CD14-positive monocyte (primary cell): ENCODE measurements around the gene AFDN. TPM values are rescaled to one million over a fixed set of nuclear protein-coding genes. Genes with fewer than 3 reads are reported as not detected.

Experiments used
- DNase-seq, 3 donors: peaks; one replicate each; pipeline ENCODE4 v3.0.0-alpha.2; 2011 to 2022
- H2AFZ ChIP-seq: 2 replicates; pipeline ENCODE4 v1.6.0; 2012; ENCODE audit warnings: mild to moderate bottlenecking, low read depth, low read length, inconsistent platforms; ENCODE audit not compliant: insufficient read depth, poor library complexity, severe bottlenecking
- H3K27ac ChIP-seq, 2 donors: 1 replicate in 1 of 2; 2 replicates in 1 of 2; pipeline ENCODE4 v1.5.1; 2012 to 2013; ENCODE audit warnings: low read length in 2 of 2, control low read depth in 1 of 2, inconsistent platforms in 1 of 2, low read depth in 1 of 2, mild to moderate bottlenecking in 1 of 2
- H3K27me3 ChIP-seq, 2 donors: one replicate each; pipeline versions ENCODE4 v1.6.0 to v1.6.1; 2011 to 2013; ENCODE audit warnings: low read length in 2 of 2; ENCODE audit not compliant: control insufficient read depth in 2 of 2, insufficient read depth in 2 of 2
- H3K36me3 ChIP-seq, 2 donors: replicated peaks in 1 of 2; 1 replicate in 1 of 2; 2 replicates in 1 of 2; pipeline versions ENCODE4 v1.5.1 to v1.6.1; 2012 to 2013; ENCODE audit warnings: low read length in 2 of 2, control low read depth in 1 of 2, inconsistent platforms in 1 of 2, mild to moderate bottlenecking in 1 of 2; ENCODE audit not compliant: insufficient read depth in 2 of 2, control insufficient read depth in 1 of 2
- H3K4me1 ChIP-seq, 2 donors: 1 replicate in 1 of 2; 2 replicates in 1 of 2; pipeline versions ENCODE4 v1.5.1 to v1.6.1; 2012 to 2013; ENCODE audit warnings: low read length in 2 of 2, control low read depth in 1 of 2, inconsistent platforms in 1 of 2, mild to moderate bottlenecking in 1 of 2, moderate library complexity in 1 of 2; ENCODE audit not compliant: insufficient read depth in 2 of 2, control insufficient read depth in 1 of 2
- H3K4me2 ChIP-seq: replicated peaks from 2 replicates; pipeline ENCODE3; 2012; ENCODE audit warnings: low read length, moderate library complexity, mild to moderate bottlenecking; ENCODE audit not compliant: poor library complexity, severe bottlenecking; ENCODE audit errors: extremely low read depth
- H3K4me3 ChIP-seq, 3 experiments: fragments of 200-600 bp in 1 of 3; sonication (generic) in 1 of 3; replicated peaks in 1 of 3; 1 replicate in 2 of 3; 2 replicates in 1 of 3; pipeline ENCODE4 v1.5.1; 2011 to 2013; ENCODE audit warnings: low read length in 3 of 3, mild to moderate bottlenecking in 3 of 3, control low read depth in 2 of 3, low read depth in 2 of 3, inconsistent platforms in 1 of 3, moderate library complexity in 1 of 3
- H3K79me2 ChIP-seq: 2 replicates; pipeline ENCODE4 v1.6.0; 2012; ENCODE audit warnings: mild to moderate bottlenecking, control low read depth, inconsistent platforms, low read length, moderate library complexity; ENCODE audit not compliant: insufficient read depth
- H3K9ac ChIP-seq: 2 replicates; pipeline ENCODE4 v1.6.0; 2017; ENCODE audit warnings: low read length, mild to moderate bottlenecking; ENCODE audit not compliant: insufficient read depth, poor library complexity, severe bottlenecking
- H3K9me3 ChIP-seq, 2 donors: replicated peaks in 1 of 2; 1 replicate in 1 of 2; 2 replicates in 1 of 2; pipeline versions ENCODE4 v1.5.1 to v1.6.1; 2012 to 2013; ENCODE audit warnings: low read length in 2 of 2, control low read depth in 1 of 2; ENCODE audit not compliant: control insufficient read depth in 1 of 2, insufficient read depth in 1 of 2
- H4K20me1 ChIP-seq: 2 replicates; pipeline ENCODE4 v1.6.0; 2012; ENCODE audit warnings: mild to moderate bottlenecking, low read length, control low read depth, moderate library complexity; ENCODE audit not compliant: insufficient read depth
- H3K27ac Mint-ChIP-seq, 7 donors: one replicate each; pipeline ENCODE4 v1.8.0; 2020; ENCODE audit warnings: mild to moderate bottlenecking in 7 of 7, mixed read lengths in 7 of 7, moderate library complexity in 6 of 7, inconsistent platforms in 2 of 7
- H3K27me3 Mint-ChIP-seq, 3 donors: one replicate each; pipeline ENCODE4 v1.8.0; 2021 to 2022; ENCODE audit warnings: low read depth in 3 of 3, mild to moderate bottlenecking in 3 of 3, mixed read lengths in 3 of 3, moderate library complexity in 3 of 3, inconsistent platforms in 1 of 3
- H3K36me3 Mint-ChIP-seq, 2 donors: one replicate each; pipeline ENCODE4 v1.8.0; 2020; ENCODE audit warnings: mixed read lengths in 2 of 2, inconsistent platforms in 1 of 2, mild to moderate bottlenecking in 1 of 2
- H3K4me1 Mint-ChIP-seq: one replicate; pipeline ENCODE4 v1.8.0; 2020; ENCODE audit warnings: mild to moderate bottlenecking, mixed read lengths
- H3K4me3 Mint-ChIP-seq, 2 donors: one replicate each; pipeline ENCODE4 v1.8.0; 2020; ENCODE audit warnings: mild to moderate bottlenecking in 2 of 2, mixed read lengths in 2 of 2, moderate library complexity in 1 of 2
- H3K9me3 Mint-ChIP-seq, 7 donors: one replicate each; pipeline ENCODE4 v1.8.0; 2020 to 2022; ENCODE audit warnings: mixed read lengths in 7 of 7, mild to moderate bottlenecking in 6 of 7, moderate library complexity in 6 of 7, inconsistent platforms in 2 of 7
- WGBS: methylation state at CpG from one replicate; pipeline ENCODE4 v1.1.5; 2013; ENCODE audit warnings: missing lambda C conversion rate; ENCODE audit not compliant: insufficient coverage; 5-methylcytosine and 5-hydroxymethylcytosine counted together
- intact Hi-C, 2 donors: fragments of 100-400 bp; cut with micrococcal nuclease; formaldehyde crosslinking; loops; one replicate each; pipeline versions ENCODE4 v1.15.0 to v1.15.1; 2023
- polyA plus RNA-seq, 3 donors: library from polyadenylated mRNA; depleted of rRNA in 1 of 3; unstranded in 2 of 3; stranded (reverse) in 1 of 3; fragments of 300-500 nt in 2 of 3; fragments of >200 nt in 1 of 3; fragmentation: Illumina TruSeq in 2 of 3; gene quantifications; 1 replicate in 2 of 3; 2 replicates in 1 of 3; pipeline ENCODE4 v1.2.3, GENCODE V29; 2012 to 2021
- TF ChIP-seq, protein P1 (sequence below): fragments of 200-600 bp; IDR thresholded peaks from one replicate; pipeline ENCODE4 v1.8.0; 2022; ENCODE audit warnings: antibody characterized with exemption, mild to moderate bottlenecking

The AFDN gene
- polyA plus RNA-seq, 3 donors = 0.03 to 1.5 TPM; not detected in 1

GRCh38 chr6:167842457-167842856 lies 15.7 kb downstream of the AFDN start:
- no CpG with 5 or more reads among the region's 1 CpG for WGBS
- H3K4me1 Mint-ChIP-seq = no peaks in the 10 kb centered on the region

GRCh38 chr6:167843023-167843422 lies 16.3 kb downstream of the AFDN start:
- Mint-ChIP-seq H3K4me3 (no peak overlapping the region), H3K36me3 (no peaks in the 10 kb centered on the region), H3K9me3 (no peaks in the 10 kb centered on the region), H3K4me1 (no peaks in the 10 kb centered on the region), H3K27ac (no peak overlapping the region), H3K27me3 (peaks cover 6 to 10% (median 8%) of the 10 kb centered on the region in 3 donors)
- Histone ChIP-seq H3K27ac (no peak overlapping the region), H3K9me3 (no peaks in the 10 kb centered on the region), H3K4me3 (no peak overlapping the region), H3K79me2 (no peaks in the 10 kb centered on the region), H3K4me2 (no peak overlapping the region), H2AFZ (no peak overlapping the region), H3K36me3 (no peaks in the 10 kb centered on the region), H3K9ac (no peak overlapping the region), H3K4me1 (no peaks in the 10 kb centered on the region), H3K27me3 (peaks cover 7% of the 10 kb centered on the region in 2 donors), H4K20me1 (no peaks in the 10 kb centered on the region)
- DNase-seq = no peak
- intact Hi-C loops = no loop called here
- WGBS = no CpG with 5 or more reads among the region's 1 CpG
- TF ChIP-seq, protein P1, sequence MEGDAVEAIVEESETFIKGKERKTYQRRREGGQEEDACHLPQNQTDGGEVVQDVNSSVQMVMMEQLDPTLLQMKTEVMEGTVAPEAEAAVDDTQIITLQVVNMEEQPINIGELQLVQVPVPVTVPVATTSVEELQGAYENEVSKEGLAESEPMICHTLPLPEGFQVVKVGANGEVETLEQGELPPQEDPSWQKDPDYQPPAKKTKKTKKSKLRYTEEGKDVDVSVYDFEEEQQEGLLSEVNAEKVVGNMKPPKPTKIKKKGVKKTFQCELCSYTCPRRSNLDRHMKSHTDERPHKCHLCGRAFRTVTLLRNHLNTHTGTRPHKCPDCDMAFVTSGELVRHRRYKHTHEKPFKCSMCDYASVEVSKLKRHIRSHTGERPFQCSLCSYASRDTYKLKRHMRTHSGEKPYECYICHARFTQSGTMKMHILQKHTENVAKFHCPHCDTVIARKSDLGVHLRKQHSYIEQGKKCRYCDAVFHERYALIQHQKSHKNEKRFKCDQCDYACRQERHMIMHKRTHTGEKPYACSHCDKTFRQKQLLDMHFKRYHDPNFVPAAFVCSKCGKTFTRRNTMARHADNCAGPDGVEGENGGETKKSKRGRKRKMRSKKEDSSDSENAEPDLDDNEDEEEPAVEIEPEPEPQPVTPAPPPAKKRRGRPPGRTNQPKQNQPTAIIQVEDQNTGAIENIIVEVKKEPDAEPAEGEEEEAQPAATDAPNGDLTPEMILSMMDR = no peak

More at GRCh38 chr6:167842457-167842856, 15.7 kb downstream of the AFDN start:
- Histone ChIP-seq H3K79me2 (no peaks in the 10 kb centered on the region), H3K4me1 (no peaks in the 10 kb centered on the region), H4K20me1 (no peaks in the 10 kb centered on the region), H3K27me3 (peaks cover 7 to 9% of the 10 kb centered on the region in 2 donors), H2AFZ (no peak overlapping the region), H3K4me3 (no peak overlapping the region), H3K4me2 (no peak overlapping the region), H3K27ac (no peak overlapping the region), H3K9me3 (no peaks in the 10 kb centered on the region), H3K9ac (no peak overlapping the region), H3K36me3 (no peaks in the 10 kb centered on the region)
- no peaks in the 10 kb centered on the region for H3K9me3 Mint-ChIP-seq
- H3K27ac Mint-ChIP-seq = no peak overlapping the region
- intact Hi-C loops = no loop called here
- DNase-seq = no peak
- H3K36me3 Mint-ChIP-seq = no peaks in the 10 kb centered on the region
- H3K4me3 Mint-ChIP-seq = no peak overlapping the region
- TF ChIP-seq, protein P1 = no peak
- H3K27me3 Mint-ChIP-seq = peaks cover 5 to 10% (median 8%) of the 10 kb centered on the region in 3 donors
